ENCODE measurements around the gene CYLD. TPM values are rescaled to one million over a fixed set of nuclear protein-coding genes. Genes with fewer than 3 reads are reported as not detected.

CYLD gene
- total and polyA plus RNA-seq, 2 of the 4 experiments (the other 2 are of a cell fraction): 16.2 to 37.3 TPM

GRCh38 chr16:50838885-50839284 is 97.0 kb downstream of the CYLD start:
- in situ Hi-C loops (cut with MboI; ENCODE audit: low sequenced_read_pairs): no loop called here
- dilution Hi-C loops (cut with HindIII; ENCODE audit: low sequenced_read_pairs, unreplicated experiment): no loop called here

More at GRCh38 chr16:50838885-50839284, 97.0 kb downstream of the CYLD start:
- H2AK5ac ChIP-seq (ENCODE audit: low read depth, low read length): no peak overlapping the region
- no peaks in the 10 kb centered on the region for H4K20me1 ChIP-seq (ENCODE audit: insufficient read depth, low read length)
- H2AFZ ChIP-seq (replicated peaks; ENCODE audit: low read length, poor library complexity): no peak overlapping the region
- no TSS peak for BruUV-seq (replicated peaks)
- H2BK120ac ChIP-seq (ENCODE audit: low read depth, low read length): no peak overlapping the region
- no peak overlapping the region for H3K4ac ChIP-seq (ENCODE audit: low read depth, low read length)
- no peak overlapping the region for H3K27ac ChIP-seq (ENCODE audit: insufficient read depth, low read length)
- no peak overlapping the region for H2BK15ac ChIP-seq (ENCODE audit: low read depth, low read length)
- no peak overlapping the region for H2AK9ac ChIP-seq (replicated peaks; ENCODE audit: low read depth, low read length, poor library complexity)
- CTCF ChIA-PET: no interaction called here
- no peak overlapping the region for H2BK20ac ChIP-seq (ENCODE audit: low read depth, low read length)
- H3K18ac ChIP-seq (ENCODE audit: low read depth, low read length): no peak overlapping the region
- H3K36me3 ChIP-seq (ENCODE audit: control insufficient read depth, insufficient read depth, low read length): no peaks in the 10 kb centered on the region
- no peaks in the 10 kb centered on the region; the same call in 1 of the 2 replicates for H3K9me3 ChIP-seq (ENCODE audit: control insufficient read depth, insufficient read depth, low read length)
- intact Hi-C loops (cut with micrococcal nuclease): no loop called here
- TF ChIP-seq BHLHE40 (IDR thresholded peaks at IDR 0.05; ENCODE audit: low read depth, low read length) (no peak), MAFK (IDR thresholded peaks at IDR 0.05; ENCODE audit: low read depth, low read length) (no peak), CEBPB (IDR thresholded peaks at IDR 0.05; ENCODE audit: low read depth, low read length) (no peak), NFE2L2 (IDR thresholded peaks at IDR 0.05; ENCODE audit: low read depth, low read length) (no peak), RCOR1 (IDR thresholded peaks at IDR 0.05; ENCODE audit: insufficient replicate concordance, low read length) (no peak), ELK1 (IDR thresholded peaks at IDR 0.05; ENCODE audit: borderline replicate concordance, low read depth, low read length) (no peak), FOS (IDR thresholded peaks at IDR 0.05; ENCODE audit: low read depth, low read length) (no peak), SMC3 (IDR thresholded peaks at IDR 0.05; ENCODE audit: low read depth, low read length) (no peak), POLR2A (IDR thresholded peaks at IDR 0.05; ENCODE audit: low read depth, low read length) (no peak), RAD21 (IDR thresholded peaks at IDR 0.05; ENCODE audit: low read length) (no peak), CHD1 (IDR thresholded peaks at IDR 0.05; ENCODE audit: low read depth, low read length) (no peak), MAZ (IDR thresholded peaks at IDR 0.05; ENCODE audit: borderline replicate concordance, low read depth, low read length) (no peak), USF2 (IDR thresholded peaks at IDR 0.05; ENCODE audit: low read depth, low read length) (no peak), MXI1 (IDR thresholded peaks at IDR 0.05; ENCODE audit: borderline replicate concordance, low read depth, low read length) (no peak), RFX5 (IDR thresholded peaks at IDR 0.05; ENCODE audit: low read depth, low read length) (no peak), CTCF (conservative IDR thresholded peaks at IDR 0.05; ENCODE audit: low read depth, low read length) (no peak)
- H4K8ac ChIP-seq (ENCODE audit: low read depth in 2 of 2, low read length in 2 of 2): no peak overlapping the region
- H3K9ac ChIP-seq (ENCODE audit: low read depth, low read length): no peak overlapping the region
- DNase-seq: no peak
- no peak overlapping the region for H3K56ac ChIP-seq (ENCODE audit: extremely low read depth, insufficient read depth, low read length)
- no peaks in the 10 kb centered on the region for H3K9me1 ChIP-seq (ENCODE audit: insufficient read depth, low read length)
- H2BK5ac ChIP-seq (ENCODE audit: low read depth, low read length, poor library complexity, severe bottlenecking): no peak overlapping the region
- no peak overlapping the region for H3K4me3 ChIP-seq (ENCODE audit: insufficient read depth, low read depth, low read length)
- peaks cover 29% of the 10 kb centered on the region for H3K27me3 ChIP-seq (ENCODE audit: control insufficient read depth, insufficient read depth, low read length)
- no peak overlapping the region for H3K4me2 ChIP-seq (ENCODE audit: low read depth, low read length)
- no peak overlapping the region for H3K14ac ChIP-seq (replicated peaks; ENCODE audit: low read depth, low read length)
- no peak overlapping the region for H4K5ac ChIP-seq (ENCODE audit: low read depth, low read length)
- no peak overlapping the region for H4K91ac ChIP-seq (ENCODE audit: insufficient read depth, low read depth, low read length)
- no CpG with 5 or more reads among the region's 2 CpGs for WGBS, 2 experiments (ENCODE audit: extremely low coverage in 2 of 2, insufficient read length in 1 of 2)
- POLR2A ChIA-PET (ENCODE audit: unreplicated experiment): no interaction called here
- H3K79me1 ChIP-seq (ENCODE audit: low read depth in 1 of 2, low read length in 2 of 2): no peaks in the 10 kb centered on the region
- H3K23ac ChIP-seq (ENCODE audit: low read depth, low read length): no peak overlapping the region
- no peak for ATAC-seq (ENCODE audit: low read depth)
- no peaks in the 10 kb centered on the region; the same call in 1 of the 2 replicates for H3K4me1 ChIP-seq (ENCODE audit: control insufficient read depth, insufficient read depth, low read length)

Data from IMR-90 (cell line).